GM18508 (cell line): ENCODE data around the gene NOP10.

Source experiments
- ATAC-seq: cut with Tn5 transposase; IDR thresholded peaks from one replicate; pipeline ENCODE4 v1.9.1; 2021; ENCODE audit warnings: moderate number of reproducible peaks; ENCODE audit not compliant: insufficient read depth, unreplicated experiment

NOP10 gene

GRCh38 chr15:34335176-34336032, 7.5 kb downstream of the NOP10 start:
- no peak for ATAC-seq

- ATAC-seq = no peak
These were observed 8.3 kb downstream of the NOP10 start for GRCh38 chr15:34334672-34335071.

DNA sequence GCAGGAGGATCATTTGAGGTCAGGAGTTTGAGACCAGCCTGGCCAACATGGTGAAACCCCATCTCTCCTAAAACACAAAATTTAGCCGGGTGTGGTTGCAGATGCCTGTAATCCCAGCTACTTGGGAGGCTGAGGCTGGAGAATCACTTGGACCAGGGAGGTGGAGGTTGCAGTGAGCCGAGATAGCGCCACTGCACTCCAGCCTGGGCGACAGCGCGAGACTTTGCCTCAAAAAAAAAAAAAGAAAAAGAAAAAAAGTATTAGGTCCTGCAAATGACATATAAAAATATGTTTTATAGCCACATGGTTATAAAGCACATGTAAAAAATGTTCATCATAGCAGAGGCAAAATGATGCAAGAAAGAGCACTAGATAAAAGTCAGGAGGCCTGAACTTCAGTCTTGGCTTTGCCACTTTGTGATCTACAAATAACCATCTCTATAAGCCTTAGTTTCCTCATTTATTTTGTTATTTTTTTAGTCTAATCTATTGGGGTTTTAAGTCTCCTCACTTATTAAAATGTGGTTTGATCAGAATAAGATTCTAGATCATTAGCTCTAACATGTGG, 10.3 kb downstream of the NOP10 start:
- no peak for ATAC-seq

GRCh38 chr15:34331809-34332208, 11.1 kb downstream of the NOP10 start:
- ATAC-seq = no peak

GRCh38 chr15:34330279-34330678, 12.7 kb downstream of the NOP10 start:
- no peak for ATAC-seq

DNA sequence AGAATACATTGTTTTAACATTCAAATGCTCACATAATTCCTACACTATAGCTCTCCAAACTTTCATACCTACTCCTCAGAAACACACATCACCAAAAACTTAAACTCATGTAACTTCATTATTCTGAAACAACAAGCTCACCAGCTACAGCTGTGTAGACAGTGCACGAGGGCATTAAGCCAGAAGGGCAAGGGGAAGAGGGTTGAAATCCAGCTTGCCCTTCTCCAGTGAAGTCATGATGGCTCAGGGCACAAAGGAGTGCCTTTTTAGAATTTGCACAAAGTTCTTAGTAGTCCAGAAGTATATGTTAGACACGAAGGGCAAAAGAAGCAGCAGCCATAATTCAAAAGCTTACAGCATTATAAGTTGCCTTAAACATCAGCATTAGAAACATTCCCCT, 13.9 kb downstream of the NOP10 start:
- ATAC-seq = no peak

- no peak for ATAC-seq
These were observed 15.0 kb downstream of the NOP10 start for GRCh38 chr15:34327906-34328305.

DNA sequence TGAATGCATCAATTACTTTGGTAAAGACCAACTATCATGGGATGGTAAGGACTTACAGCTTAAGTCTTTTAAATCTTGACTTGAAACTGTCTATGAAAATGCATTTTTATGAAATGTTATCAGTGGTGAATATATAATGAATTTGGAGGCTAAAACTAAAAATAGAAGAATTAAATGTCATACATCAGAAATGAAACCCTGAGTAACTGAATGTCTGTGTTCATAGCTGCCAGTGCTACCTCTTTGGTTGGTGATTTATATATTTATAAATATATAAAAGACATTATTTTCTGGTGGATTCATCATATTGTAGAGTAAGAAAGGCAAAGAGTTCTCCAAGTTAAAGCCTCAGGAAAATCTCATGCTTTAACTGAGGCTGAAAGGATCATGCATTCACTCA, 17.6 kb downstream of the NOP10 start:
- ATAC-seq = no peak

- ATAC-seq = no peak
These were observed 18.0 kb downstream of the NOP10 start for GRCh38 chr15:34324933-34325332.

DNA sequence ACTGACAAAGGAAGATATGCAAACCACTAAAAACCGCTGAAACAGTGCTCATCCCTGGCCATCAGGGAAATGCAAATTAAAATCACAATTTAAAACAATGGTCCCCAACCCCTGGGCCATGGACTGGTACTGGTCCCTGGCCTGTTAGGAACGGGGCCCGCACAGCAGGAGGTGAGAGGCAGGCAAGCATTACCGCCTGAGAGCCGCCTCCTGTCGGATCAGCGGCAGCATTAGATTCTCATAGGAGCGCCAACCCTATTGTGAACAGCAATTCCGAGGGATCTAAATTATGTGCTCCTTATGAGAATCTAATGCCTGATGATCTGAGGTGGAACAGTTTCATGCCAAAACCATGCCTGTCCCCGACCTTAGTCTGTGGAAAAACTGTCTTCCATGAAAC, 19.7 kb downstream of the NOP10 start:
- no peak for ATAC-seq

DNA sequence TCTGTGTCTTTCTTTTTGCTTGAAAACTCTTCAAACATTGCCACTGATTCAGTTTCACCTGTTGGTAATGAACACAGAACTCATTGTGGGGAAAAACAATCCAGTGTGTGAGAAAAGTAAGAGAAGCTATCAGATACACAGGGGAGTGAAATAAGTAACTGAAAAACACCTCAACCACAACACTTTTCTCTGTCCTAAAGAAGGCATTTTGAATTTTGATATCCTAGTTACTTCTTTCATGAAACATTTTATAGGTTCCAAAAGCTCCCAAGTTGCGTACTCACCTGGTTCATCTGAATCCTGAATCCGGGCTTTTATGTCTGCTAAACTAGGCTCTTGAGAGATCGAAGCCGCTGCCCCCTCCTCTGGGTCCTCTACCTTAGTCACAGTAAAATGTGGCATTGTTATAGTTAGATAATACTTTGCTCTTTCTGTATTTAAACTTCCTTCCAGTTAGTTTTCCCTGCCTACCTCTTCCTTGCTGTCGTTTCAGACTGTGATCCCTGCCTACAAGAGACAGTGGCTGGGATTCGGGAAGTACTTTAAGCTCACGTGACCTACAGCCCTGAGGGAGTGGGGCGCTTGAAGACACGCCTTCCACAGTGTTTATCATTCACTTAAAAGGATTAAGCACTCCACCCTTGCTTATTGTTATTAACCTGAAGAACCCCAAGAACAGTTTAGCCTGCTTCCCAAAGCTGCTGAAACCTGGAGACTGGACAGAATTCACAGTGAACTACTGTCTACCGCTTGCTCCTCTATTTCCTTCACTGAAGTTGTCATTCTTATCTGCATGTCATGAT, 24.5 kb downstream of the NOP10 start:
- ATAC-seq = peak; percentile 56

DNA sequence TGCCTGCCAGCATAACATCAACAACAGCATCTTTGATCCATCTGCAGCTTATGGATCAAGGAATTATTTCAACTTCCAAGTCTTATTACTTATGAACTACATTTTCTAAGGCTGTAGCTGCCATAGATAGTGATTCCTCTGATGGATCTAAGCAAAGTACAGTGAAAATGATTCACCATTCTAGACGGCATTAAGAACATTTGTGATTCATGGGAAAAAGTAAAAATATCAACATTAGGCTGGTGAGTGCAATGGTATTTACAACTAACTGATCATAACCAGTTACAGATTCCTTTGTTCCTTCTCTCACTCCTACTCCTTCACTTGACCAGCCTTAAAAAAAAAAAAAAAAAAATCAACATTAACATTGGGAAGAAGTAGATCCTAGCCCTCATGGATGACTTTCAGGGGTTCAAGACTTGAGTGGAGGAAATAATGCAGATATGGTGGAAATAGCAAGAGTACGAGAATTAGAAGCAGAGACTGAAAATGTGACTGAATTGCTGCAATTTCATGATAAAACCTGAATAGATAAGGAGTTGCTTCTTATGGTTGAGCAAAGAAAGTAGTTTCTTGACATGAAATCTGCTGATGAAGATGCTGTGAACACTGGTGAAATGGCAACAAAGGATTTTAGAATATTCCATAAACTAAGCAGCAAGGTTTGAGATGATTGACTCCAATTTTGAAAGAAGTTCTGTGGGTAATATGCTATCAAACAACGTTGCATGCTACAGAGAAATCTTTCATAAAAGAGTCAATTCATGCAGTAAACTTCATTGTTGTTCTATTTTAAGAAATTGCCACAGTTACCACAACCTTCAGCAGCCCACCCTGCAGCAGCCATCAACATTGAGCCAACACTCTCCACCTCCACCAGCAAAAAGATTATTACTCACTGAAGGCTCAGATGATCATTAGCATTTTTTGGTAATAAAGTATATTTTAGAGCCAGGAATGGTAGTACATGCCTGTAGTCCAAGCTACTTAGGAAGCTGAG, 28.1 kb downstream of the NOP10 start:
- no peak for ATAC-seq

- no peak for ATAC-seq
These were observed 31.4 kb downstream of the NOP10 start for GRCh38 chr15:34311563-34311962.

DNA sequence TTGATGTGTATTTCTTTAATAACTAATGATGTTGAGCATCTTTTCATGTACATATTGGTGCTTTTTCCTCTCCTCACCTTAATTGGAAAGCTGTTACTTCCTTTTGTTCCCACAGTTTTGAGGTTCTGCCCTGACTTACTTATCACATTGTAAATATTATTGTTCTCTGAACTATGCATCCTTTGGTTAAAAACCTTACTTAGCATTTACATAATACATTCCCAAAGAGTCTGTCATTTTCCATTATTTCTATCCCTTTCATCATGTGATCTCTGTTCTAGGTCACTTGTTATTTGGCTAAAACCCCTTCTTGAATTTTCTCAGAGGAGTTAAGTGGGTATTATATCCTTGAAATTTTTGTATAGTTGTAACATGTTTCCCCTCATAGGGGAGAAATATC, 38.3 kb downstream of the NOP10 start:
- no peak for ATAC-seq

DNA sequence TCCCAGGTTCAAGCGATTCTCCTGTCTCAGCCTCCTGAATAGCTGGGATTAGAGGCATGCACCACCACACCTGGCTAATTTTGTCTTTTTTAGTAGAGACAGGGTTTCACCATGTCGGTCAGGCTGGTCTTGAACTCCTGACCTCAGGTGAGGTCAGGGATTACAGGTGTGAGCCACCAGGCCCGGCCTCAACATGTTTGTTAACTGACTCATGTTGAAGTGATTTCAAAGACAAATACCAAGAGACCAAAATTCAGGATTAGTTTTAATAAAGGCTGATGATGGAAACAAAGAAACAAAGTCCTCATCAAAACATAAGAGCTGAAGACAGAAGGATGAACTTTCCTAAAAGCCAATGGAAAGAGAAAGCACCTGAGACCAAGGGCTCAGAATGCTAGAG, 41.9 kb downstream of the NOP10 start:
- no peak for ATAC-seq

GRCh38 chr15:34297059-34297458, 45.9 kb downstream of the NOP10 start:
- ATAC-seq = no peak

GRCh38 chr15:34292621-34293020, 50.3 kb downstream of the NOP10 start:
- no peak for ATAC-seq
